ENCODE measurements around the gene PLA2G4B.

PLA2G4B gene

GRCh38 chr15:41891226-41891625 is 52.6 kb downstream of the PLA2G4B start:
- no peak for DNase-seq

- DNase-seq, result no peak
Measured at GRCh38 chr15:41891946-41892345, 53.3 kb downstream of the PLA2G4B start.

- peak in 4 of 6 experiments; percentile 11 to 41 (median 34) for DNase-seq
Measured at GRCh38 chr15:41892621-41893421, 54.2 kb downstream of the PLA2G4B start.

DNA sequence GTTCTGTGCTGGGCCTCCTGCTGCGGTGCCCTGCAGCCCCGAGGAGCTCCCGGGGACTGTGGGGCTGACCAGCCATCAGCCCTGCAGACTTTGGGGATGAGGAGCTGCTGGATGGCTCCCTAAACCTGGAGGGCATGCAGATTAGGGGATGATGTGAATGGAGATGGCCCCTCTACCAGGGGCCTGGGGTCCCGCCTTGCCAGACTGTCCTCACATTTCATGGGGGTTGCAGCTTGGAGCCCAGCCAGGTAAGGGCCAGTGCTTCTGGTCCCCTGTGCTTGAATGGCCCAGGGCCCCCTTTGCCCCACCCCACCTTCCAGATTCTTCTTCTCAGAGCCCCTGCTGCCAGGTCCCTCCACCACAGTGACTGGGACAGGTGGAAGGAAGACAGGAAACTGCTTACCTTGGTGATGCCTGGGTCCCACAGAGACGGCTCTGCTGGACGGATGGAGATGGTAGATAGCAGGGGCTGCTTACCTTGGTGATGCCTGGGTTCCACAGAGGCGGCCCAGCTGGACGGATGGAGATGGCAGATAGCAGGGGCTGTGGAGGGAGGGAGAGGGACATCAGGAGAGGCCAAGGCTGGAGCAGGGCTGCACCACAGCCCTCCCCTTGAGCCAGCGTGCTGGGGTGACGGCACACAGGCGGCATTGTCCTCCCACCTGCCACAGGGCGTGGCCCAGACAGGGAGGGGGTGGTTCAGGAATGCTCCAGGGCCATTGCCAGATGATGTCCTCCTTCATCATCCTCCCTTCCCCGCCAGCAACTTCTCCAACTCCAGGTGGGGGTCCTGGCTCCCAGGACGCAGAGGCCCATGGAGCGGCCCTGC is 55.0 kb downstream of the PLA2G4B start, which contains the start of gene SPTBN5:
SPTBN5 (minus strand) TSS at position 632 of the 829 bp plus-strand sequence; CDS start at position 76, 556 bp downstream.
- DNase-seq, result no peak

GRCh38 chr15:41894251-41894790 is 55.7 kb downstream of the PLA2G4B start:
- no peak for DNase-seq

GRCh38 chr15:41894791-41895463 is 56.3 kb downstream of the PLA2G4B start:
- DNase-seq, result peak; percentile 64 to 78 (median 76)

DNA sequence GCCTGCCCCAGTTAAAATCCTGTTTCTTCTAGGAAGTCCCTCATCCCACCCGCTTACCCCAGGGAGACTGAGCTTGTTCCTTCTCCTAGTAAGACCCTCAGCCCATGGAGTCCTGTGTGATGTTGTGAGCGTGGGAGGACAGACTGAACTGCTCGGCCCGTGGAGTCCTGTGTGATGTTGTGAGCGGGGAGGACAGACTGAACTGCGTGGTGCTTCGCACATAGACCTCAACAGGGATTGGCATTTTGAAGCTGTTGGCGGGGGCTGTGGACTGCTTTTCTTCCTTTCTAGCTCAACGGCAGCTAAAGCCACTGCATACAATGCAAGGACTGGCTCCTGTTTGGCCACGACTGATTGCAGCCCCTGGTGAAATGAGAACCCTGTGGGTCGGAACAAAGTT is 56.8 kb downstream of the PLA2G4B start:
- DNase-seq, result no peak

DNA sequence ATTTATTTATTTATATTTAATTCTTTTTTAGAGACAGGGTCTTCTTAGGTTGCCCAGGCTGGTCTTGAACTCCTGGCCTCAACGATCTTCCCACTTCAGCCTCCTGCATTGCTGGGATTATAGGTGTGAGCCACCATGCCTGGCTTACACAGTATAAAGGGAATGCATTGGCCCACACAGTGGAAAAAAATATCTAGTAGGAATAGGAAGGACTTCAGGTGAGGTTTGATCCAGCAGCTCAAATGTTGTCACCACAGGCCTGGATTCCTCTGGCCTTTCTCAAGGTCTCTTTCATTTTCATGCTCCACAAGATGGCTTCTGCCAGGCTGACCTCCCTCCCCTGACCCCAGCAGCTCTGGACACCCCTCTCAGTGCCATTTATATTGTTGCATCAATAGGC is 57.3 kb downstream of the PLA2G4B start:
- DNase-seq, result no peak

GRCh38 chr15:41896566-41896965 is 57.9 kb downstream of the PLA2G4B start:
- no peak for DNase-seq

DNA sequence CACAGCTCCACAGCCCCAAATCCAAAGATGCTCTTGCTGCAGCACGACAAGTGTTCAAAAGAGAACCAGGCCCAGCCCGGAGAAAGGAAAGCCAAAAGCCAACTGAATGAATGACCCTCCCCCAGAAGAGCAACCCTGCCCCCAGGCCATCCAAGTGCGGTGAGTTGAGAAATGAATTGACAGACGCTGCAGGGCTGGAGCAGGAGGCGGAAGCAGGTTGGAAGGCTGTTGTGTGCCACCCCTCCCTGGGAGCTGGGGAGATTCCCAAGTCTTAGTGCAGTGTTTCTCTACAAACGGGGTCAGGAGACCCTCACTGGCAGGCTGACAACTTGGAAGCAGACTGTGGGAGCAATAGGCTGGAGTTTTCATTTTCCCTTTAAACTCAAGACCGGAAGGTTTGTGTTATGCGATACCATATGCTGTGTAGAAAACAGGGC is 58.7 kb downstream of the PLA2G4B start:
- no peak for DNase-seq
